OCI-LY1 (cell line): ENCODE results near the gene ARHGAP9.

ENCODE experiments used
- EZH2 ChIP-seq: fragments of 200-600 bp; sonication (generic), shearing (Covaris generic); IDR thresholded peaks from 2 replicates; pipeline ENCODE4 v1.8.0; 2017; ENCODE audit warnings: borderline replicate concordance, mixed run types, mild to moderate bottlenecking, antibody characterized with exemption, low read length, moderate library complexity, mixed read lengths
- TF ChIP-seq, protein P1 (sequence below): fragments of 200-600 bp; sonication (generic), shearing (Covaris generic); IDR thresholded peaks from 2 replicates; pipeline ENCODE4 v1.5.1; 2017; ENCODE audit warnings: mild to moderate bottlenecking, antibody characterized with exemption, low read length, moderate library complexity, mixed read lengths

DNA sequence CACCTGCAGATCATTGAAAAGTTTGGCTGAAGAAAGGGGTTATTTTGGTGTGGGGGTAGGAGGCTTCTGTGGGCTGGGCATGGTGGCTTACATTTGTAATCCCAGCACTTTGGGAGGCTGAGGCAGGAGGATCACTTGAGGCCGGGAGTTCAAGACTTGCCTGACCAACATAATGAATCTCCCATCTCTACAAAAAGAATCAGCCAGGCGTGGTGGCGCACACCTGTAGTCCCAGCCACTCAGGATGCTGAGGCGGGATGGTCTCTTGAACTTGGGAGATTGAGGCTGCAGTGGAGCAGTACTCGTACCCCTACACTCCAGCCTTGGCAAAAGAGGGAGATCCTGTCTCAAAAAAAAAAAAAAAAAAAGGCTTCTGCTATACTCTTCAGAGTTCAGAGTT lies 33.6 kb upstream of the ARHGAP9 start:
- TF ChIP-seq, protein P1, sequence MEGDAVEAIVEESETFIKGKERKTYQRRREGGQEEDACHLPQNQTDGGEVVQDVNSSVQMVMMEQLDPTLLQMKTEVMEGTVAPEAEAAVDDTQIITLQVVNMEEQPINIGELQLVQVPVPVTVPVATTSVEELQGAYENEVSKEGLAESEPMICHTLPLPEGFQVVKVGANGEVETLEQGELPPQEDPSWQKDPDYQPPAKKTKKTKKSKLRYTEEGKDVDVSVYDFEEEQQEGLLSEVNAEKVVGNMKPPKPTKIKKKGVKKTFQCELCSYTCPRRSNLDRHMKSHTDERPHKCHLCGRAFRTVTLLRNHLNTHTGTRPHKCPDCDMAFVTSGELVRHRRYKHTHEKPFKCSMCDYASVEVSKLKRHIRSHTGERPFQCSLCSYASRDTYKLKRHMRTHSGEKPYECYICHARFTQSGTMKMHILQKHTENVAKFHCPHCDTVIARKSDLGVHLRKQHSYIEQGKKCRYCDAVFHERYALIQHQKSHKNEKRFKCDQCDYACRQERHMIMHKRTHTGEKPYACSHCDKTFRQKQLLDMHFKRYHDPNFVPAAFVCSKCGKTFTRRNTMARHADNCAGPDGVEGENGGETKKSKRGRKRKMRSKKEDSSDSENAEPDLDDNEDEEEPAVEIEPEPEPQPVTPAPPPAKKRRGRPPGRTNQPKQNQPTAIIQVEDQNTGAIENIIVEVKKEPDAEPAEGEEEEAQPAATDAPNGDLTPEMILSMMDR = no peak
- no peak for TF ChIP-seq EZH2
